ENCODE results near the gene NECAP2.
"Not testable (repeated sequence)": the region's sequence is repeated elsewhere in the genome, so short reads cannot be mapped to it uniquely, and the experiment has no call there.

The NECAP2 gene

DNA sequence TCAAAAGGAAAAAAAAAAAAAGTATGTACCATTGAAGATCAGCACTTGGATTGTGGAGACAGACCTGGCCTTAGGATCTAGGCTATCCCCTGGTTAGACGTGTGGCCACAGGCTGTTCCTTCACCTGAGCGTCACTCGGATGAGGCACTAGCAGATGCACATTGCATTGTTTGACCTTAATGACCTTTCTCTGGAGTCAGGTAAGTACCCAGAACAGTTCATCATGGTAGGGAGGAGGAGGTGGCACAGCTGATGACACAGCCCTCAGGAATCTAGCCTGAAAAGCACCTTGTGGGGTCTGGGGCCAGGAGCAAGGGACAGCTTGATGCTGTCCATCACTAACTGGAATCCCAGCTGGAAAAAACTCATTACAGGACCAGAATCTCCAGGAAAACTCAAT is 21.2 kb downstream of the NECAP2 start:
- DNase-seq: no peak

DNA sequence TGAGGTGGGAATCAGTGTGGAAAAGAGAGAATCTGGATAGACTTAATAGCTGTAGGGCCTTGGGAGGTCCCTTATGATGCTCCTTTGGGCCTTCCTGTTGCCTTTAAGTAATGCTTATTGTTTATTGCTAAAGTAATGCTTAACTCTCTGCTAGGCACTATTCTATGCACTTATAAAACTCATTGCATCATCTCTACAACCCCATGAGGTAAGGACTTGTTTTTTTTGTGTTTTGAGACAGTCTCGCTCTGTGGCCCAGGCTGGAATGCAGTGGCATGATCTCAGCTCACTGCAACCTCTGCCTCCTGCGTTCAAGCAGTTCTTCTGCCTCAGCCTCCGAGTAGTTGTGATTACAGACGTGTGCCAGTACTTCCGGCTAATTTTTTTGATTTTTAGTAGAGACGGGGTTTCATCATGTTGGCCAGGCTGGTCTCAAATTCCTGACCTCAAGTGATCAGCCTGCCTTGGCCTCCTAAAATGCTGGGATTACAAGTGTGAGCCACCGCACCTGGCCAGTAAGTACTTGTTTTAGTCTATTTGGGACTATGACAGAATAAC is 22.3 kb downstream of the NECAP2 start:
- no peak for DNase-seq

DNA sequence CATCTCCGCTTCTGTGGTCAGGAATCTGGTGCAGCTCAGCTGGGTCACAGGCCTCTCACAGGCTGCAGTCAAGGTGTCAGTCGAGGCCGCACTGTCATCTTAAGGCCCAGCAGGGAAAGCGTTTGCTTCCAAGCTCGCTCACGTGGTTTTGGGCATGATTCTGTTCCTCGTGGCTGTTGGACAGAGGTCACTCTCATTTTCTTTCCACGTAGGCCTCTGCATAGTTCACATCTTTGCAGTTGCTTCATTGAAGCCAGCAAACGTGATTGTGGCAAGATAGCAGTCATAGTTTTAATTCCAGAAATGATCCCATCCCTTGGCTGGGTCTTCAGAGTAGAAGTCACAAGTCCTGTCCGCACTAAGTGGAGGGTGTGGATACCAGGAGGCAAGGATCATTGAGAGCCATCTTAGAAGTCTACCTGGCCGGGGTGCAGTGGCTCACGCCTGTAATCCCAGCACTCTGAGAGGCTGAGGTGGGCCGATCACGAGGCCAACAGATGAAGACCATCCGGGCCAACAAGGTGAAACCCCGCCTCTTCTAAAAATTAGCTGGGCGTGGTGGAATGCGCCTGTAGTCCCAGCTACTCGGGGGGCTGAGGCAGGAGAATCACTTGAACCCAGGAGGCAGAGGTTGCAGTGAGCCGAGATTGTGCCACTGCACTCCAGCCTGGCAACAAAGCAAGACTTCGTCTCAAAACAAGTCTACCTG is 24.5 kb downstream of the NECAP2 start:
- DNase-seq: no peak

DNA sequence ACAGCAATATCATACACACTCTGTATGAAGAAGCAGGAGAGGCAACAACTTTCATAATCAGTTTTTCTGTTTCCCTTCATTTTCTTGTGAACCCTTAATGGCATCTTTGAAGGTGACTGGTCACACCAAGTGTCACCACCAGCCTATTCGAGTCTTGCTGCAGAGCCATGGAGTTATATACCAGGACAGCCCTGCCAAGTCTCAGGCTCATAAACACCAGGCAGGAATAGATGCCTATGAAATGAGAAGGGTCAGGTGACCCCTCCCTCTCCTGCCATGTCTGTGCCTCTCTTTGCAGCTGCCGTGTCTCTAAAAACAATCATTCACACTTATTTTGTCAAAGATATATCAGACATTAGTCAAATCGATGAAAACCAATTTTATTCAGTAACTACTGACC is 28.0 kb downstream of the NECAP2 start:
- DNase-seq: no peak

DNA sequence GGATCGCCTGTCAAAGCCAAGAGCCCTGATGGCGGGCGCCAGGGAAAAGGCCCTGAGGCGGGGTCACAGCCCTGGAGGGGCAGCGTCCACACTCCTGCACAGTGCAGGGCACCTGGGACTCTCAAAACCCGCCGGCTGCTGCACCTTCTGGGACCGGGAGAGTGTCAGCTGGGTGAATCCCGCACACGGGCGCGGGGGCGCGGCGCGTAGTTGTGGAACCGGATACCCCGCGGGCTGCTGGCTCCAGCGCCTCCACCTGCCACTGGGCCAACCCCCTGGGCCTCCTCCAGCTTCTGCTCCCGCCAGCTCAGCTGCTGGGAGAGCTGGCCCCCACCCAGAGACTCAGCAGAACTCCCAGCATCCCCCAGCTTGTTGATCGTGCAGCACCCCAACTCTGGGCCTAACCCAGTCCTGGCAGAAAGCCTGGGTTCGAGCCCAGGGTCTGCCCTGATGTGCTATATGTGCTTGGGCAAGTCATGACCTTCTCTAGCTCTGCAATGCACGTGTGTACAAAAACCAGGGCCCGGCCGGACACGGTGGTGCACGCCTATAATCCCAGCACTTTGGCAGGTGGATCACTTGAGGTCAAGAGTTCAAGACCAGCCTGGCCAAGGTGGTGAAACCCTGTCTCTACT is 33.8 kb downstream of the NECAP2 start:
- DNase-seq: no peak

DNA sequence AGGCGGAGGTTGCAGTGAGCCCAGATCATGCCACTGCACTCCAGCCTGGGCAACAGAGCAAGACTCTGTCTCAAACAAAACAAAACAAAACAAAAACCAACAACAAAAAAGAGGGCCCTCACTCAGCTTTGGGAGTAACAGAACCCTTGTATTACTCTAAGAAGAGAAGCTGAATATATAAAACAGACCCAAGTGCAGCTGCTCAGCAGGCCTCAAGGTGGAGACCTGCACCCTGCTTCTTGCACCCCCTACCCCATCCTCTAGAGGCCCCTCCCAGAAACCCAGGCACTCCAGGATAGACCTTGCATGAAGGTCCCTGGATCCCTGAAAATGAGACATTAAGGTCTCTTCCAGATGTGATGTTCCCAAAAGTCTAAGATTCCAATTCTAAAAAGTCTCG is 34.4 kb downstream of the NECAP2 start:
- DNase-seq: not testable (repeated sequence)

DNA sequence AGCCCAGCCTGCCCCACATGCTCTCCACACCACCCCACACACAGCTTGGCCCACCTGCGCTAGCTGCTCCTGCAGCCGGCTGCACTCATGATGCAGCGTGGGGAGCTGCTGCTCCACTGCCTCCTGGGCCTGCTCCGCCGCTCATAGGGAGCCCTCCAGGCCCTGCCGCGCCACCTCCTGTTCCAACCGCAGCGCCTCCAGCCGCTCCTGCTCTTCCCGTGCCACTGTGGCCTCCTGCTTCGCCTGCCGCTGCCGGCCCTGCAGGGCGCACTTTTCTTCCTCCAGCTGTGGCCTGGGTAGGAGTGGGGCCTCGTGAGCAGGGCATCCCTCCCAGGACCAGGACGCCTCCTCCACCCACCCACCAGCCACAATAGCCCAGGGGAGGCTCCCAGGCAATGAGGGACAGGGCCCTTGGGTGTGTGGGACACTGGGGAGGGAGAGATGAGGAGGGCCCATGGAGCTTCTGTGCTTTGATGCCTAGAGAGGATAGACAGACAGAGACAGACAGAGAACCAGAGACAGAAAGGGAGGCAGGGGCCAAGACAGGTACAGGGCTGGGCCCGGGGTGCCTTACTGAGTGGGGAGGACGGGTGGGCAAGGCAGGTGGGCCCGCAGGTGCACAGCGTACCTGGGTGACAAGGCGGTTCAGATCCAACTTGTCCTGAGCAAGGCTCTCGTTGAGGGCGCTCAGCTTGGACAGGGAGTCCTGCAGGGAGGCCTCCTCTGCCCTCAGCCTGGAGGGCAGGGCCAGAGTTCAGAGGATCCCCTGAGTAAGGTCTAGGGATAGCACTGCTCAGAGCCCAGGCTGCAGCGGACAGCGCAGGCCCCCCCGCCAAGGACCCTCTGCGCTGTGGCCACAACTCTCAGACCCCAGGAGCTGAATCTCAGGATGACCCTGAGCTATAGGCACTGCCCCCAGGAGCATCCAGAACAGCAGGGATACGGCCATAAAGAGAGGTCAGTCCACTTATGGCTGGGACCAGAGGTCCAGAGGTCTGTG is 35.5 kb downstream of the NECAP2 start:
- not testable (repeated sequence) for DNase-seq

DNA sequence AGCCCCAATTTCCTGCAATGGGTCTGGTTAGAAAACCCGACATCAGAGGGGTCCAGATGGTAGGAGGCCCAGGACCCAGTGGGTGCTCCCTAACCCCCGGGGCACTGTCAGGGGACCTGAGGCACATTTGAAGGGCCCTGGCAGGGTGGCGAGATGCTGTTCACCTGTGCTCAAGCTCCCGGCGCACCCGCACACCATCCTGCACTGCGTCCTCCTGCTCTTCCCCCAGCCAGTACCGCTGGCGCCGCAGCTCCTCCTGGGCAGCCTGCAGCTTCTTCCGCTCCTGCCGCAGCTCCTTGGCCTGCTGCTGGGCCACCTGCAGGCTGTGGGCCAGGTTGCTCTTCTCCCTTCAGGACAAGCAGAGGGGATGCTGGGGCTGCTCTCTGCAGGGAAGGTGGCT is 37.6 kb downstream of the NECAP2 start:
- no peak for DNase-seq

DNA sequence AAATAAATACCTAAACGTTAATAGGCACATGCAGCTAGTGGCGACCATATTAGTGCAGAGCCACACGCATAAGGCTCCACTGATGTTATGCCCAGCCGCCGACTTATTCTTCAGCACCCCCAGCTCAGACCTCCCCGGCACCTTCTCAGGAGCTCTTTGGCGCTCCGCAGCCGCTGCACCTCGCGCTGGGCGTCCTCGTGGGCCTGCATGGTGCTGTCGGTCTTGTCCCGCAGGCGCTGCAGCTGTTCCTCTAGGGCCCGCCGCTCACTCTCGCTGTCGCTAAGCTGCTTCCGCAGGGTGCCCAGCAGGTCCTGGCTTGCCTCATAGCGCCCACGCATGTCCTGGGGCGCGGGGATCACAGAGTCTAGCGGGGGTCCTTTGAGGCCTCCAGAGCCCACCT is 42.6 kb downstream of the NECAP2 start:
- DNase-seq: not testable (repeated sequence)

DNA sequence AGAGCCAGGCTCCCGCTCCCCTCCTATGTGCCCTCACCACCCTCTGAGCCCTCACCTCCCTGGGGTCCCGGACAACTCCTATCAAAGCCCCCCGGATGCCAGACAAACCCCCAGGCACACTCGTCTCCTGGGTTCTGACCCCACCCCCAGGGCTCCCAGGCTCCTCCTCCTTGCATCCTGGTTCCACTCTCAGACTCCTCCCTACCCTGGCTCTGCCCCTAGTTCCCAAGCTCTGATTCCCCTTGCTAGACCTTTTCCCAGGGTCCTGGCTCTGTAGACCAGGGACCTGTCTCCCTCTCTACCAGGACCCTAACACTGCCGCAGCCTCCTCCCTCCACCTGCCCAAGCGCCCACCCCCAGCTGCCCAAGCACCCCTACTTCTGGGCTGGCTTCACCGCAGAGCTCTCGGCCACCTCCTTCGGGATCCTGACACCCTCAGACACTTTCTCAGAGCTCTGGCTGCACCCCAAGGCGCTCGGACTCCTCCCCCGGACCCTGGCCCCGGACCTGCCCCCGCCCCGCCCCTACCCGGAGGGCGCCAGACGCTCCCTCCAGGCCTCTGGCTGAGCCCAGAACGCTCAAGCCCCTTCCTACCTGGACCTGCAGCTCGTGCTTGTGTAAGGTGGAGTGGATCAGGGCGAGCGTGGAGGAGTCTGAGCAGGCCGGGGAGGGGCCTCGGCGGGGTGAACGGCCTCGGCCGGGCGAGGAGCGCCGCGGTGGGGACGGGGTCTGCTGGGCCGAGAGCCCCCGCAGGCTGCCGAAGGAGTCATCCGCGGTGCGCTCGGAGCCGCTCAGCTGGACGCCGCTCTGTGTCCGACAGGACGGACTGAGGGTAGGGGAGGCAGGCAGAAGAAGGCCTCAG is 43.3 kb downstream of the NECAP2 start:
- not testable (repeated sequence) for DNase-seq

DNA sequence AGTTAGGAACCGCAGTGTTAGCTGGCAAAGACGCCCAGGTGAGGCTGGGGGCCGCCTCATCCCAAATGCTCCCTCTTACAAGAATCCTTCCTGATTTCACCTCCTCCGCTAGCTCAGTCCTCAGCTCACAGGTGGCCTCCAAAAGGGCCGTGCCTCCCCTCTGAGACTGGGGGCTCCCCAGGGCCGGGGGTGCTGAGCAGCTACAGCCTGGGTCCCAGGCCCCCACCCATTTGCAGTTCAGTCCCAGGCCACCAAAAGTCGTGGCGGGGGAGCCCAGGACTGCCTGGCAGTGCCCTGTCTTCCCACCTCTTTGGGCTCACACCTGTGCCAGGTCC is 43.9 kb downstream of the NECAP2 start:
- no peak for DNase-seq

DNA sequence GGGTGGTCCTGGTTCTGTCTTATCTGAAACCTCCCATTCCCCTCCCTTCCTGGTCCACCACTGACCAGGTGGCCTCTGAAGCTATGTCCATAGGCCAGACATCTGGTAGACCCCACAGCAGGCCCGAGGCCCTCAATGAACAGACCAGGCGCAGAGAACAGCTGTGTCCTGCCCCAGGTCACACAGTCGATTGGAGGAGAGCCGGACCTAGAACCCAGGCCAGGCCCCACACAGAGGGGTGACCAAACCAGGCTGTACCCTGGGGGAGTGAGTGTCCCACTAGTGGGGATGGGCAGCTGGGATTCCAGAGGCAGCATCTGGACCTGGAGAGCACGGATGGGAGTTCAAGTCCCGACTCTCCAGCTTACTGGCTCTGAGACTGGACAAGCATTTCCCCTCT is 44.4 kb downstream of the NECAP2 start:
- DNase-seq: no peak

DNA sequence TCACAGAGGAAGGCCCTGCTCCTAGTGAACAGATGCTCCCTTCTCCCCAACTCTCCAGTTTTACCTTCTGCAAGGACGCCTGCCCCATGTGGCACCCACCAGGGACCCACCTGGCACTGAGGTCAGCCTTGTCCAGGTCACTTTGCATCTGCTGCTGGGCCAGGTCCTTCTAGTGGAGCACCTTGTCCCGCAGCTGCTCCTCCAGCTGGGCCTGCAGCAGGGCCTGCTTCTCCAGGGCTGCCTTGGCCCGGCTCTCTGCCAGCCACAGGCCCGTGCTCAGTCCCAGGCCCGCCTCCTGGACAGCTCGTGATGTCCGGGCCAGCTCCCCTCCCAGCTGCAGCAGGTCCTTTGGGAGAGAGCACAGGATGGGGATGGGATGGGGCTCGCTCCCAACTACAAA is 45.8 kb downstream of the NECAP2 start:
- DNase-seq: not testable (repeated sequence)

DNA sequence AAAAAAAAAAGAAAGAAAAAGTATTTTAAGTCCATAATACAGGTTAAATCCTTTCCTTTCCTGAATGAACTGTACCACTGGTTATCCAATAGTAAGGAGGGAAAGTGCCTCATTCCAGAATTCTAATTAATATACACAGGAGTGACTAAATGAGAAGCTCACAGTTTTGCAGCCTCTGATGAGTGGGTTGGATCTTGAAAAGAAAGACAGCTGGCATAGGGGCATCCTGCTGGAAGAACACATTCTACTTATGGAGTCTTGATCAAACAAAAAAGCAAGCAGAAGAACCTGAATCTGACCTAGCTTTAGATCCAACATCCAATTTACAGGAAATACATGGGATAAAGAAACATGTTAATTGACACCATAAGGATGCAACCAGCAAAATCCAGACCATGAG is 46.5 kb downstream of the NECAP2 start:
- DNase-seq: not testable (repeated sequence)

DNA sequence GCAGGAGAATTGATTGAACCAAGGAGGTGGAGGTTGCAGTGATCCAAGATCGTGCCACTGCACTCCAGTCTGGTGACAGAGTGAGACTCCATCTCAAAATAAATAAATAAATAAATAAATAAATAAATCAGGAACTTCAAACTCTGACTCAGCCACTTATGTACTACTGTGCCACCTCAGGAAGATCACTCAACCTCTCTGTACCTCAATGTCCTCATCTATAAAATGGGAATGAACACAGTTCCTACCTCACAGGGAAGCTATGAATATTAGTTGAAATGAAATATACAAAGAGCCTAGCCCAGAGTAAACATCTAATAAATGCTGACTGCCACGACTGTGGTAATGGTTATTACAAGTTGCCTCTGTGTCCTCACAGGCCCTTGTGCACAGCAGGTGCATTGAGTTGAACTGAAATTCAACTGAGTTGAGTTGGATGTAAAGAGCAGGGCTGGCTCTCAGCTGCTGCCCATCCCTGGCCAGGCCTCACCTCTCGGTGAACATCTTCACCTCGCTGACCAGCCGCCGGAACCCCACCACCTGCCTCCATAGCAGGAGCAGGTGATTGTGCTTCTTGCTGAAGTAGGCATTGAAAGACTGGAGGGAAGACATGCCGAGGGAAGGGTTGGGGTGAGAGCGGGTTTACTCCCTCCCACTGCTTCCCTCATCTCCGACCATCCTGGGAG is 48.8 kb downstream of the NECAP2 start:
- not testable (repeated sequence) for DNase-seq

DNA sequence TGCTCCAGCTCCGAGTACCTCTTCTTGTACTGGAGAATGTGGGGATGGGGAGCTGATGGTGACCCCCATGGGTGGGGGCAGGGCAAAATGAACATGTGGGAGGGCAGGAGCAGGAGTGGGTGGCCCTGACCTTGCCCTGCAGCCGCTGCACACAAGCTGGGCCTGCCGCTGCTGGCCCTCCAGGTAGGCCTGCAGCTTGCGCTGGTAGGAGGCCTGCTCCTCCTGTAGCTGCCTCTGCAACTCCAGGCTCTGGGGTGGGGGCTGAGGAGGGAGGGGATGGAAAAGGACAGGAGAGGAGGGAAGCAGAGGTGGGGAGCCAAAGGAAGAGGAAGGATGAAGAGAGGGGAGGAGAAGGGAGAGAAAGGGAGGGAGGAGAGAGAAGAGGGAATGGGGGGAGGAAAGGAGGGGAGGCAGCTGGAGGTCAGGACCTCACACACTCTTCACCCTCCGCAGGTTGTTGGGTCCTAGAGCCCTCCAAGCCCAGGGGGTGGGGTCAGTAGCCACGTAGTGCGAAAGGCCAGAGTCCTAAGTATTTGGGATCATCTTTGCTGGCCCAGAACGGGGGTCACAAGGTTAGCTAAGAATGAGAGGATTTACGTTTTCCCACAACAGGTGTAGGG is 50.6 kb downstream of the NECAP2 start:
- DNase-seq: no peak

DNA sequence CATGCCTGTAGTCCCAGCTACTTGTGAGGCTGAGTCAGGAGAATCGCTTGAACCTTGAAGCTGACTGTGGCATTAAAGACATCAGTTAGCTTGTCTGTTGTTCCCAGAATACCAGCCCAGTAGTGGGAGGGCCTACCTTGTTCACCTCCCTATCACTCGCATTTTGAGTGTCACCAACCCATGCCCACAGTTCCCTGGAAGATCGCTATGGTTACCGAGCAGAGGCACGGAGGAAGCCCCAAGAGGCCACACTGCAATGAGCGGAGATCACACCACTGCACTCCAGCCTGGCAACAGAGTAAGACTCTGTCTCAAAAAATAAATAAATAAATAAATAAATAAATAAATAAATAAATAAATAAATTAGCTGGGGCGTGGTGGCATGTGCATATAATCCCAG is 52.4 kb downstream of the NECAP2 start:
- not testable (repeated sequence) for DNase-seq

DNA sequence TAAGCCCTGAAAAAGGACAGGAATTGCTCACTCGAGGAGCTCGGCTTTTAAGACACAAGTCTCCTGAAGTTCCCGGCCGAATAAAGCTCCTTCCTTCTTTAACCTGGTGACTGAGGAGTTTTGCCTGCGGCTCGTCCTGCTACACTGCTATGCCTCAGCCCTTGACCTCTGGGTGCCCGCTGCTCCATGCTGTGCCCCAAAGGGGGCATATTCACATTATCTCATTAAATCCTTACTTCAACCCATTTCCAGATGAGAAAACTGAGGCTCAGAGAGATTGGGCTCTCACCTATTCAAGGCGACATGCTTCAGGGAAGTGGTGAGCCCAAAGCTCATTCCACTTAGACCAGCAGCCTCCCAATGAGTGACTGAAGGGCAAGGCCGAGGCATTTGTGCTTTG is 53.2 kb downstream of the NECAP2 start:
- DNase-seq: not testable (repeated sequence)

DNA sequence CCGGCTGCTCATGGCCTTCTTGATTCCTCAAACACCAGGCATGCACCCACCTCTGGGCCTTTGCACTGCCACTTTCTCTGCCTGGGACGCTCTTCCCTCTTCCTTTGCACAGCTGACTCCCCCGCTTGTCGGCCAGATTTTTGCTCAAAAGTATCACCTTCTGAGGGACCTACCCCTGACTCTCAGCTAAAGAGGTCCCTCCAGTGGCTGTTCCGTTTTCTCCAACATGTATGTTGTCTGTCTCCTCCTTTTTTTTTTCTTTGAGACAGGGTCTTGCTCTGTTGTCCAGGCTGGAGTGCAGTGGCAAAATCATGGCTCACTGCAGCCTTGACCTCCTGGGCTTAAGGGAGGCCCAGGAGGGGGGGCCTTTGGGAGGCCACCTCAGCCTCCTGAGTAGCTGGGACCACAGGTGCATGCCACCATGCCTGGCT is 57.0 kb downstream of the NECAP2 start:
- DNase-seq: not testable (repeated sequence)

DNA sequence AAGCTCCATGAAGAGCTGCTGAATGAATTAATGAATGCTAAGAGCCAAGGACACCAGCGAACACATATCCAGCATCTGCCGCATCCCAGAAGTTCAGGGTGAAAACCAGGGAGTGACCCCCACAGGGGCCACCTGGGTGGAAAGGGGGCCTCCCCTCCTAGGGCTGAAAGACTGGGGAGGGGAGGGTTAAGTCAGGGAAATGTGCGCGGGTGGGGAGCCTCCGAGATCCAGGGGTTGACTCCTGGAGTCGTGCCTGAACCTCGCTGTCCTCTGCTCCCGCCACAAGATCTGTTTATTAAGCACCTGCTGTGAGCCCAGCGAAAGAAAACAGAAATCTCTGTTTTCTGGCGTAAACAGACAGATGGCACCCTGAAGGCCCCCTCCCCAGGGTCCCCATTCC is 57.5 kb downstream of the NECAP2 start:
- DNase-seq: not testable (repeated sequence)
